ENCODE data around the gene EXT2. TPM values are rescaled to one million over a fixed set of nuclear protein-coding genes. Genes with fewer than 3 reads are reported as not detected.

Gene EXT2
- total RNA-seq (54.1 TPM), polyA plus RNA-seq (ENCODE audit: insufficient read depth, low read depth, low replicate concordance) (29.8 TPM)
- long read RNA-seq, donor 1, transcript EXT2-210 (14 exons, 3,136 nt) = major isoform, 10 of 29 reads
- long read RNA-seq, donor 1, partial matches to known transcripts = 19 of 29 reads
- long read RNA-seq, donor 1, other reads (novel, unspliced or antisense) = 0 of 29 reads
- long read RNA-seq, donor 2, transcript EXT2-210 (14 exons, 3,136 nt) = major isoform, 9 of 31 reads
- long read RNA-seq, donor 2, partial matches to known transcripts = 22 of 31 reads
- long read RNA-seq, donor 2, other reads (novel, unspliced or antisense) = 0 of 31 reads
- long read RNA-seq, donor 3, partial matches to known transcripts = 5 of 9 reads
- long read RNA-seq, donor 3, other reads (novel, unspliced or antisense) = 0 of 9 reads
- long read RNA-seq, donor 4, transcript EXT2-210 (14 exons, 3,136 nt) = major isoform, 7 of 12 reads
- long read RNA-seq, donor 4, partial matches to known transcripts = 5 of 12 reads
- long read RNA-seq, donor 4, other reads (novel, unspliced or antisense) = 0 of 12 reads
- long read RNA-seq, donor 5 = 0 reads
- long read RNA-seq, donor 6, partial matches to known transcripts = 0 of 5 reads
- long read RNA-seq, donor 6, other reads (novel, unspliced or antisense) = 0 of 5 reads
- long read RNA-seq, donor 7, transcript EXT2-210 (14 exons, 3,136 nt) = major isoform, 48 of 63 reads
- long read RNA-seq, donor 7, partial matches to known transcripts = 8 of 63 reads
- long read RNA-seq, donor 7, other reads (novel, unspliced or antisense) = 7 of 63 reads
- long read RNA-seq, donor 8, partial matches to known transcripts = 5 of 8 reads
- long read RNA-seq, donor 8, other reads (novel, unspliced or antisense) = 0 of 8 reads
- long read RNA-seq, donor 9, transcript EXT2-210 (14 exons, 3,136 nt) = major isoform, 5 of 5 reads
- long read RNA-seq, donor 9, partial matches to known transcripts = 0 of 5 reads
- long read RNA-seq, donor 9, other reads (novel, unspliced or antisense) = 0 of 5 reads
- long read RNA-seq, donor 10, transcript EXT2-210 (14 exons, 3,136 nt) = major isoform, 8 of 15 reads
- long read RNA-seq, donor 10, partial matches to known transcripts = 6 of 15 reads
- long read RNA-seq, donor 10, other reads (novel, unspliced or antisense) = 0 of 15 reads

DNA sequence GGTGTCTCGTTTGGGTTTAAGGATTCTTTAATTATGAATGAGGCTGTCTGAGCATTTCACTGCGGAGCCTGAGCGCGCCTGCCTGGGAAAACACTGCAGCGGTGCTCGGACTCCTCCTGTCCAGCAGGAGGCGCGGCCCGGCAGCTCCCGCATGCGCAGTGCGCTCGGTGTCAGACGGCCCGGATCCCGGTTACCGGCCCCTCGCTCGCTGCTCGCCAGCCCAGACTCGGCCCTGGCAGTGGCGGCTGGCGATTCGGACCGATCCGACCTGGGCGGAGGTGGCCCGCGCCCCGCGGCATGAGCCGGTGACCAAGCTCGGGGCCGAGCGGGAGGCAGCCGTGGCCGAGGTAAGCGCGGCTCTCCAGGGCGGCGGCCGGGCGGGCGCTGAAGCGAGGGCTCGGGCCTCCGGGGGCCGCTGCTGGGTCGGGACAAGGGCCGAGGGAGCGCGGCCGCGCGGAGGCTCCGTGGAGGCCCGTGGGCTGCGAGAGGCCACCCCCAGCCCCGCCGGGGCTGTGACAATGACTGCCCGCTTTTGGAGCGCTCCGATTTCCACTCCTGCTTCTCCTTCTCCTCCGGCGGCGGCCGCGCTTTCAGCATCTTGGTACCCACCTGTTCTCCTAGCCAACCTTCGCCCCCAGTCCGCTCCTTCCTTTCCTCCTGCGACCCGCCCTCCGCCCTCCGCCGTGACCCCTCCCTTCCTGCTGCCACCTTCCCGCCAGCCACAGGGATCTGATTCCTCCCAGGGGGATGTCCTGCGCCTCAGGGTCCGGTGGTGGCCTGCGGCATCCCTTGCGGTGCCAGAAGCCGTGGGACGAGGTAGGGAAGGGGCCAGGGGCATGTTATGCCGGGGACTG is at the start of gene EXT2:
EXT2 (plus strand) TSS at position 173 of the 854 bp plus-strand sequence. CDS start 12,035 bp downstream, outside the sequence.
- H3K4me1 ChIP-seq (ENCODE audit: control insufficient read depth in 2 of 3, insufficient read depth in 2 of 3, low read depth in 1 of 3, low read length in 3 of 3) = peaks cover 0 to 8% (median 0%) of the 10 kb centered on the region in 3 donors
- peak within 1 kb of the TSS in 2 of 3 donors; percentile 66 to 74 for H3K9ac ChIP-seq (ENCODE audit: low read length in 3 of 3)
- H3K27me3 ChIP-seq (ENCODE audit: control insufficient read depth, insufficient read depth, low read length) = no peaks in the 10 kb centered on the region
- H3K9me3 ChIP-seq (ENCODE audit: control insufficient read depth in 2 of 3, insufficient read depth in 1 of 3, low read length in 3 of 3) = no peaks in the 10 kb centered on the region
- peak; percentile 91 to 95 (median 91) for DNase-seq
- H3K4me3 ChIP-seq (ENCODE audit: low read length in 3 of 3) = peak within 1 kb of the TSS; percentile 46 to 69 (median 59)
- H3K36me3 ChIP-seq (ENCODE audit: control insufficient read depth in 2 of 3, insufficient read depth in 3 of 3, low read length in 3 of 3) = peaks cover 0 to 4% (median 3%) of the 10 kb centered on the region in 3 donors
- intact Hi-C loops (cut with DNase I) = no loop called here
- H3K27ac ChIP-seq (ENCODE audit: low read depth in 2 of 2, low read length in 2 of 2) = peak within 1 kb of the TSS; percentile 54 to 59
- FAIRE-seq = no peak
- TF ChIP-seq, protein P1, sequence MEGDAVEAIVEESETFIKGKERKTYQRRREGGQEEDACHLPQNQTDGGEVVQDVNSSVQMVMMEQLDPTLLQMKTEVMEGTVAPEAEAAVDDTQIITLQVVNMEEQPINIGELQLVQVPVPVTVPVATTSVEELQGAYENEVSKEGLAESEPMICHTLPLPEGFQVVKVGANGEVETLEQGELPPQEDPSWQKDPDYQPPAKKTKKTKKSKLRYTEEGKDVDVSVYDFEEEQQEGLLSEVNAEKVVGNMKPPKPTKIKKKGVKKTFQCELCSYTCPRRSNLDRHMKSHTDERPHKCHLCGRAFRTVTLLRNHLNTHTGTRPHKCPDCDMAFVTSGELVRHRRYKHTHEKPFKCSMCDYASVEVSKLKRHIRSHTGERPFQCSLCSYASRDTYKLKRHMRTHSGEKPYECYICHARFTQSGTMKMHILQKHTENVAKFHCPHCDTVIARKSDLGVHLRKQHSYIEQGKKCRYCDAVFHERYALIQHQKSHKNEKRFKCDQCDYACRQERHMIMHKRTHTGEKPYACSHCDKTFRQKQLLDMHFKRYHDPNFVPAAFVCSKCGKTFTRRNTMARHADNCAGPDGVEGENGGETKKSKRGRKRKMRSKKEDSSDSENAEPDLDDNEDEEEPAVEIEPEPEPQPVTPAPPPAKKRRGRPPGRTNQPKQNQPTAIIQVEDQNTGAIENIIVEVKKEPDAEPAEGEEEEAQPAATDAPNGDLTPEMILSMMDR (IDR thresholded peaks at IDR 0.05; ENCODE audit: borderline replicate concordance, extremely low read depth, insufficient read depth) = peak; percentile 94

DNA sequence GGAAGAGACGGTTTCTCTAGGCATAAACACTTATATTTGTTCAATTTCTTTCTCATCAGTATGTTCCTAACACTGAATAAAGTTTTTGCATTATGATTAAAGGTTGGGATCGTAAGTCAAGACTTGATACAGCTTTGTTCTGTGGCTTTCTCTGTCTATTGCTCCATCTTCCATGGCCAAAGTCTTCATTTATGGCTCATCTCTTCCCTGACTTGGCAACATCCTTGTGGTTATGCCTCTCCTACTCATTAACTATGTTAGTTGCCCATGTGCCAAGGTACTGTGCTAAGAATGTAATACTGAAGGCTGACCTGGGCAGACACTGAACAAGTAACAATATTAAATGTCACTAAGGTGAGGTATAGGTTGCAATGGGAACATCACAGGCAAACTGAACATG is 49.3 kb upstream of the EXT2 start:
- intact Hi-C loops (cut with DNase I) = no loop called here
- DNase-seq (no peak), FAIRE-seq (no peak)
- Histone ChIP-seq H3K36me3 (ENCODE audit: control insufficient read depth in 2 of 3, insufficient read depth in 3 of 3, low read length in 3 of 3) (no peaks in the 10 kb centered on the region), H3K4me1 (ENCODE audit: control insufficient read depth in 2 of 3, insufficient read depth in 2 of 3, low read depth in 1 of 3, low read length in 3 of 3) (no peaks in the 10 kb centered on the region), H3K4me3 (ENCODE audit: low read length in 3 of 3) (no peak overlapping the region), H3K9ac (ENCODE audit: low read length in 3 of 3) (no peak overlapping the region), H3K27ac (ENCODE audit: low read depth in 2 of 2, low read length in 2 of 2) (no peak overlapping the region), H3K9me3 (ENCODE audit: control insufficient read depth in 2 of 3, insufficient read depth in 1 of 3, low read length in 3 of 3) (peaks cover 0 to 1% (median 0%) of the 10 kb centered on the region in 3 donors), H3K27me3 (ENCODE audit: control insufficient read depth, insufficient read depth, low read length) (no peaks in the 10 kb centered on the region)
- TF ChIP-seq, protein P1 (IDR thresholded peaks at IDR 0.05; ENCODE audit: borderline replicate concordance, extremely low read depth, insufficient read depth) = no peak

DNA sequence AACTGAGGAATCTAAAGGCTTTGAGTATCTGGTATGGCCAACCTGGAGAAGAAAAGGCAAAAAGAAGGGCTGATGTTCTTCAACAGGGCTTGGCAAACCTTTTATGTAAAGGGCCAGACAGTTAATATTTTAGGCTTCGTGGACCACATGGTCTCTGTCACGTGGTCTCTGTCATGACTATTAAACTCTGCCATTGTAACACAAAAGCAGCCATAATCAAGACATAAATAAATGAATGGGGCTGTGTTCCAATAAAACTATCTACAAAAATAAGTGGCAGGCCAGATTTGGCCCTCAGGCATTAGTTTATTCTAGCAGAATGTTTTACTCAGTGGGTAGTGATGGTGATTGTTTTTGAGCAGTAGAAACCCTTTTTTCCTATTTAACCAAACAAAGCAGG is 48.2 kb upstream of the EXT2 start:
- Histone ChIP-seq H3K36me3 (ENCODE audit: control insufficient read depth in 2 of 3, insufficient read depth in 3 of 3, low read length in 3 of 3) (no peaks in the 10 kb centered on the region), H3K9ac (ENCODE audit: low read length in 3 of 3) (no peak overlapping the region), H3K9me3 (ENCODE audit: control insufficient read depth in 2 of 3, insufficient read depth in 1 of 3, low read length in 3 of 3) (no peaks in the 10 kb centered on the region), H3K27ac (ENCODE audit: low read depth in 2 of 2, low read length in 2 of 2) (no peak overlapping the region), H3K27me3 (ENCODE audit: control insufficient read depth, insufficient read depth, low read length) (no peaks in the 10 kb centered on the region), H3K4me1 (ENCODE audit: control insufficient read depth in 2 of 3, insufficient read depth in 2 of 3, low read depth in 1 of 3, low read length in 3 of 3) (no peaks in the 10 kb centered on the region), H3K4me3 (ENCODE audit: low read length in 3 of 3) (no peak overlapping the region)
- FAIRE-seq (no peak), DNase-seq (no peak)
- intact Hi-C loops (cut with DNase I) = no loop called here
- TF ChIP-seq, protein P1 (IDR thresholded peaks at IDR 0.05; ENCODE audit: borderline replicate concordance, extremely low read depth, insufficient read depth) = no peak

Measured in kidney (tissue), 22 donors.